ENCODE results near the gene PRPS1. TPM values are rescaled to one million over a fixed set of nuclear protein-coding genes. Genes with fewer than 3 reads are reported as not detected.
"Not testable (repeated sequence)": the region's sequence is repeated elsewhere in the genome, so short reads cannot be mapped to it uniquely, and the experiment has no call there.

The PRPS1 gene
- total RNA-seq, 1 donor: 30.4 TPM

DNA sequence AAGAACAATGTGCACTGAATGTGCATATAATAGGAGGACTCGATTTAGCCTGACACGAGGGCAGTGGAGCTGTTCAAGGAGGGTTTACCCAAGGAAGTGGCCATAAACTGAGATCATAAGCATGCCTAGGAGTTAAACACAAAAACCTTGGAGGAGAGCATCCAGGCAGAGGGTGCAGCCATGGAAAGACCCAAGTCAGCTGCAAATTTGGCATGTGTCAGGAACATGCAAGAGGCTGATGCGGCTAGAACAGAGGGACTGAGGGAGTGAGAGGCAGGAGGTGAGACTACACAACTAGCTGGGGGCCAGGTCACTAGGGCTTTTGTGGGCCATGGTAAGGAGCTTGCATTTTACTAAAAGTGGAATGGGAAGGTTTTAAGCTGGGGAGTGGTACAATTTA lies 55.6 kb downstream of the PRPS1 start:
- peaks cover 20% of the 10 kb centered on the region for H3K27me3 ChIP-seq (ENCODE audit: insufficient read depth, low read length)
- no peaks in the 10 kb centered on the region for H4K20me1 ChIP-seq (ENCODE audit: insufficient read depth, low read length)
- no peak overlapping the region for H2AFZ ChIP-seq (ENCODE audit: low read length)
- no peak overlapping the region for H3K27ac ChIP-seq (ENCODE audit: low read depth, low read length)
- no peaks in the 10 kb centered on the region for H3K79me2 ChIP-seq (ENCODE audit: insufficient read depth, low read length)
- no peaks in the 10 kb centered on the region for H3K9me3 ChIP-seq (ENCODE audit: low read depth, low read length)
- no peak overlapping the region for H3K4me2 ChIP-seq (ENCODE audit: insufficient read depth, low read length)
- no peak for DNase-seq (ENCODE audit: insufficient read length, low spot score, missing footprints)
- no peak for TF ChIP-seq CTCF (IDR thresholded peaks at IDR 0.05; ENCODE audit: extremely low read depth, low read depth, low read length)
- H3K4me3 ChIP-seq (ENCODE audit: insufficient read depth, low read length): no peak overlapping the region
- peaks cover 7% of the 10 kb centered on the region for H3K4me1 ChIP-seq (ENCODE audit: insufficient read depth, low read length)
- H3K36me3 ChIP-seq (ENCODE audit: insufficient read depth, low read length): no peaks in the 10 kb centered on the region

DNA sequence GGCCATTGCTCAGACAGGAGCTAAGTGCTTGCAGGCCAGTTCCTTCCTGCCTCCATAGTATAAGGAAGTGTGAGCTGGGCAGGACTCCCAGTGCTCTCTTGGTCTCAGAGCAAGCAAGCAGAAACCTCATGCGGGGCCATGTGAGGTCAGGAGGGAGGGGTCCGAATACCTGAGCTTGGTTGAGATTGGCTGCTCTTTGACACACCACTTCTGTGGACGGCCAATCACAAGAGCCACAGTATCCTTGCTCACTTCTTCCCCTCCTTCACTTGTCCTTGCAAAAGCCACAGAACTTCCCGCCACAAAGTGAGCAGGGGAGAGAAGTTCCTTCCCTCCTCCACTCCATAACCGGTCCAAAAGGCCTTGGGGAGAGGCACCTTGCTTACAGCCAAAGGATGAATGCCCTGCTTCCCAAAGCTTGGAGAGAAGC lies 56.7 kb downstream of the PRPS1 start:
- no peak overlapping the region for H3K27ac ChIP-seq (ENCODE audit: low read depth, low read length)
- DNase-seq (ENCODE audit: insufficient read length, low spot score, missing footprints): no peak
- H4K20me1 ChIP-seq (ENCODE audit: insufficient read depth, low read length): no peaks in the 10 kb centered on the region
- no peak for TF ChIP-seq CTCF (IDR thresholded peaks at IDR 0.05; ENCODE audit: extremely low read depth, low read depth, low read length)
- H3K9me3 ChIP-seq (ENCODE audit: low read depth, low read length): no peaks in the 10 kb centered on the region
- peaks cover 20% of the 10 kb centered on the region for H3K27me3 ChIP-seq (ENCODE audit: insufficient read depth, low read length)
- no peaks in the 10 kb centered on the region for H3K79me2 ChIP-seq (ENCODE audit: insufficient read depth, low read length)
- H3K4me3 ChIP-seq (ENCODE audit: insufficient read depth, low read length): no peak overlapping the region
- H3K4me1 ChIP-seq (ENCODE audit: insufficient read depth, low read length): no peaks in the 10 kb centered on the region
- no peak overlapping the region for H3K4me2 ChIP-seq (ENCODE audit: insufficient read depth, low read length)
- no peaks in the 10 kb centered on the region for H3K36me3 ChIP-seq (ENCODE audit: insufficient read depth, low read length)
- H2AFZ ChIP-seq (ENCODE audit: low read length): no peak overlapping the region

DNA sequence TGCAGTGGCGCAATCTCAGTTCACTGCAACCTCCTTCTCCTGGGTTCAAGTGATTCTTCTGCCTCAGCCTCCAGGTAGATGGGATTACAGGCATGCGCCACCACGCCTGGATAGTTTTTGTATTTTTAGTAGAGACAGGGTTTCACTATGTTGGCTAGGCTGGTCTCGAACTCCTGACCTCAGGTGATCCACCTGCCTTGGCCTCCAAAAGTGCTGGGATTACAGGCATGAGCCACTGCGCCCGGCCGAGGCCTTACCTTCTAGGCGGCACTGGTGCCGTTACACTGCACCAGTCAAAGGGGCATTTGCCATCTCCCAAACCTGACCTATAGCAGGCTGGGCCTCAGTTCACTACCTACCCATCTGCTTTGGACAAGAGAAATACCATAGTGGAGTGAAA lies 57.3 kb downstream of the PRPS1 start:
- H3K27me3 ChIP-seq (ENCODE audit: insufficient read depth, low read length): peaks cover 14% of the 10 kb centered on the region
- H3K27ac ChIP-seq (ENCODE audit: low read depth, low read length); H3K36me3 ChIP-seq (ENCODE audit: insufficient read depth, low read length); H3K9me3 ChIP-seq (ENCODE audit: low read depth, low read length); H3K4me3 ChIP-seq (ENCODE audit: insufficient read depth, low read length); H3K79me2 ChIP-seq (ENCODE audit: insufficient read depth, low read length); DNase-seq (ENCODE audit: insufficient read length, low spot score, missing footprints); H4K20me1 ChIP-seq (ENCODE audit: insufficient read depth, low read length); H3K4me1 ChIP-seq (ENCODE audit: insufficient read depth, low read length); H3K4me2 ChIP-seq (ENCODE audit: insufficient read depth, low read length); H2AFZ ChIP-seq (ENCODE audit: low read length): not testable (repeated sequence)

DNA sequence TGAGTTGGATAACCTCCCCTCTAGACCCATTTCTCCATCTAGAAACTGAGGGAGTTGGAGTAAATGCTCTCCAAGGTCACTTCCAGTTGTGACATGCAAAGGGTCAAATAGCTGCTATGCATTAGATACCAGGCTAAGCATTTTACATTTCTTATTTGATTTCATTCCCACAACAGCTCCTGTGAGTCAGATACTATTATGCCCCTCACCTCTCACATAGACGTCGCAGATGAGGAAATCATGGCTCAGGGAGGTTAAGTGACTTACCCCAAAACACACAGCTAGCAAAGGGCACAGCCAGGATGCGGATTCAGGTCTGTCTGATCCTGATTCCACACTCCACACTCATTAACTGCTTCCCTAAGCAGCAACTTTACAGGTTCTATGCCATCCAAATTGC lies 57.7 kb downstream of the PRPS1 start:
- Histone ChIP-seq H3K27me3 (ENCODE audit: insufficient read depth, low read length) (peaks cover 13% of the 10 kb centered on the region), H3K36me3 (ENCODE audit: insufficient read depth, low read length) (no peaks in the 10 kb centered on the region), H2AFZ (ENCODE audit: low read length) (no peak overlapping the region), H3K79me2 (ENCODE audit: insufficient read depth, low read length) (no peaks in the 10 kb centered on the region), H3K4me2 (ENCODE audit: insufficient read depth, low read length) (no peak overlapping the region), H3K27ac (ENCODE audit: low read depth, low read length) (no peak overlapping the region), H4K20me1 (ENCODE audit: insufficient read depth, low read length) (no peaks in the 10 kb centered on the region), H3K4me3 (ENCODE audit: insufficient read depth, low read length) (no peak overlapping the region), H3K4me1 (ENCODE audit: insufficient read depth, low read length) (no peaks in the 10 kb centered on the region), H3K9me3 (ENCODE audit: low read depth, low read length) (no peaks in the 10 kb centered on the region)
- no peak for TF ChIP-seq CTCF (IDR thresholded peaks at IDR 0.05; ENCODE audit: extremely low read depth, low read depth, low read length)
- no peak for DNase-seq (ENCODE audit: insufficient read length, low spot score, missing footprints)
